Neural cell (in vitro differentiated cells): ENCODE results near the gene KDM4B. TPM values are rescaled to one million over a fixed set of nuclear protein-coding genes. Genes with fewer than 3 reads are reported as not detected.

Source experiments
- H2AFZ ChIP-seq: fragments of 200-600, 300-800 bp; sonication (generic), shearing (Covaris generic); 2 replicates; pipeline ENCODE4 v1.6.0; 2014; ENCODE audit warnings: low read depth, mild to moderate bottlenecking, antibody characterized with exemption, low read length, moderate library complexity
- H3F3A ChIP-seq: fragments of 200-600 bp; shearing (Covaris generic); 2 replicates; pipeline ENCODE4 v1.6.1; 2016; ENCODE audit warnings: mild to moderate bottlenecking, moderate library complexity, mixed read lengths, antibody characterized with exemption, low read length; ENCODE audit not compliant: insufficient read depth, poor library complexity, severe bottlenecking
- H3K27ac ChIP-seq: fragments of 200-600, 300-800 bp; sonication (generic), shearing (Covaris generic); 2 replicates; pipeline ENCODE4 v1.5.1; 2014; ENCODE audit warnings: mild to moderate bottlenecking, low read length, moderate library complexity
- H3K27me3 ChIP-seq: fragments of 300-800, 200-600 bp; sonication (generic), shearing (Covaris generic); 2 replicates; pipeline ENCODE4 v1.6.0; 2014; ENCODE audit warnings: mild to moderate bottlenecking, low read depth, low read length, moderate library complexity; ENCODE audit not compliant: insufficient read depth
- H3K36me3 ChIP-seq: fragments of 300-800, 200-600 bp; sonication (generic), shearing (Covaris generic); 2 replicates; pipeline ENCODE4 v1.5.1; 2014; ENCODE audit warnings: mild to moderate bottlenecking, antibody characterized with exemption, low read length, moderate library complexity; ENCODE audit not compliant: insufficient read depth
- H3K4me2 ChIP-seq: fragments of 300-800, 200-600 bp; sonication (generic), shearing (Covaris generic); 2 replicates; pipeline ENCODE4 v1.6.0; 2014; ENCODE audit warnings: mild to moderate bottlenecking, low read length
- H3K4me3 ChIP-seq: fragments of 300-800, 200-600 bp; sonication (generic), shearing (Covaris generic); 2 replicates; pipeline ENCODE4 v1.5.1; 2014; ENCODE audit warnings: mild to moderate bottlenecking, low read length, moderate library complexity
- H3K79me2 ChIP-seq: fragments of 200-600 bp; shearing (Covaris generic); replicated peaks from 2 replicates; pipeline ENCODE4 v1.6.0; 2014; ENCODE audit warnings: mild to moderate bottlenecking, low read length, moderate library complexity; ENCODE audit not compliant: insufficient read depth
- H3K9ac ChIP-seq: fragments of 300-800, 200-600 bp; sonication (generic), shearing (Covaris generic); 2 replicates; pipeline ENCODE4 v1.6.1; 2016; ENCODE audit warnings: mild to moderate bottlenecking, low read length, mixed read lengths
- H3K9me2 ChIP-seq: fragments of 200-600 bp; shearing (Covaris generic); 2 replicates; pipeline ENCODE4 v1.6.1; 2016; ENCODE audit warnings: mild to moderate bottlenecking, low read length, mixed read lengths; ENCODE audit not compliant: insufficient read depth
- H3K9me3 ChIP-seq: fragments of 200-600, 300-800 bp; sonication (generic), shearing (Covaris generic); 2 replicates; pipeline ENCODE4 v1.6.1; 2016; ENCODE audit warnings: mild to moderate bottlenecking, mixed run types, low read length, moderate library complexity, mixed read lengths
- H4K20me1 ChIP-seq: fragments of 200-600 bp; shearing (Covaris generic); 2 replicates; pipeline ENCODE4 v1.6.1; 2016; ENCODE audit warnings: mild to moderate bottlenecking, mixed run types; ENCODE audit not compliant: insufficient read depth
- EP300 ChIP-seq: fragments of 450-650 bp; conservative IDR thresholded peaks from 2 replicates; pipeline ENCODE4 v1.6.1; 2014; ENCODE audit warnings: antibody characterized with exemption, mild to moderate bottlenecking, moderate library complexity; ENCODE audit not compliant: poor library complexity, severe bottlenecking
- EZH2 ChIP-seq: fragments of 200-600, 300-800 bp; shearing (Covaris generic), sonication (generic); IDR thresholded peaks from 2 replicates; pipeline ENCODE4 v1.6.1; 2014; ENCODE audit warnings: antibody characterized with exemption, low read length, borderline replicate concordance, mild to moderate bottlenecking; ENCODE audit not compliant: insufficient read depth, poor library complexity, severe bottlenecking
- MXI1 ChIP-seq: fragments of 450-650 bp; conservative IDR thresholded peaks from 2 replicates; pipeline ENCODE4 v1.6.1; 2014; ENCODE audit warnings: antibody characterized with exemption, mild to moderate bottlenecking; ENCODE audit not compliant: poor library complexity, severe bottlenecking
- POLR2AphosphoS5 ChIP-seq: IDR thresholded peaks from 2 replicates; pipeline ENCODE4 v1.6.1; 2012
- RAD21 ChIP-seq: fragments of 450-650 bp; conservative IDR thresholded peaks from 2 replicates; pipeline ENCODE4 v1.6.1; 2014; ENCODE audit warnings: antibody characterized with exemption, mild to moderate bottlenecking, moderate library complexity
- SMC3 ChIP-seq: fragments of 450-650 bp; conservative IDR thresholded peaks from 2 replicates; pipeline ENCODE4 v1.6.1; 2014; ENCODE audit warnings: antibody characterized with exemption, mild to moderate bottlenecking, moderate library complexity; ENCODE audit not compliant: poor library complexity
- TAF1 ChIP-seq: IDR thresholded peaks from 2 replicates; pipeline ENCODE4 v1.6.1; 2012; ENCODE audit warnings: low read depth
- polyA plus RNA-seq: library from polyadenylated mRNA; depleted of rRNA; stranded (reverse); fragments of >200 nt; gene quantifications from 2 replicates; pipeline ENCODE4 v1.2.3, GENCODE V29; 2014
- TF ChIP-seq, protein P1 (sequence below): IDR thresholded peaks from 2 replicates; pipeline ENCODE4 v1.6.1; 2012; ENCODE audit warnings: borderline replicate concordance
- TF ChIP-seq, protein P2 (sequence below): fragments of 450-650 bp; IDR thresholded peaks from 2 replicates; pipeline ENCODE4 v1.5.1; 2014; ENCODE audit warnings: antibody characterized with exemption, mild to moderate bottlenecking, moderate library complexity; ENCODE audit not compliant: poor library complexity, severe bottlenecking

KDM4B gene
- polyA plus RNA-seq, 1 donor from 2014 or later, result 19.1 TPM

DNA sequence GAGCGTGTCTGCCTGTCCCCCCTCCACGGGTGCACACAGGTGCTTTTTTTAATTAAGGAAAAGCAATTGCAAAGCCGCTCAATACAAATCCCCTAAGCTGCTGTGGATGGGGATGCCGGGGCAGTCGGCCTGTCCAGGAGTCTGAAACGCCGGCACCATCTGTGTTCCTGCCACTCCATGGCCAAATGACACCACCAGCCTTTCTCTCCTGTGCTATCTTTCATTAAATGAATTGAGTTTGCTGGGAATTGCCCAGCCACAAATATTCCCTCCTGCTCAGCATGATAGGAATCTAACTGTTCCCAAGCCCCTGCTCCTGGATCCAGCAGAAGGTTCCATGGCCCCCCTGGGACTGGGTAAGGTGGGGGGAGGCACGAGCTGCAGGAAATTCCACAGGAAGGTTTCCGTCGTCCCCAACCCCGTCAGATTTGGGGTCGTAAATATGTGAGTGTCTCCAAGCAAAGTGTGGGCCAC is 139.2 kb downstream of the KDM4B start:
- Histone ChIP-seq H3K4me2 (no peak overlapping the region), H3K27me3 (no peaks in the 10 kb centered on the region), H3K9me3 (no peaks in the 10 kb centered on the region), H3K36me3 (no peaks in the 10 kb centered on the region), H4K20me1 (no peaks in the 10 kb centered on the region), H3K27ac (no peak overlapping the region), H3K79me2 (no peaks in the 10 kb centered on the region), H3K9ac (no peak overlapping the region), H3F3A (no peaks in the 10 kb centered on the region), H2AFZ (no peak overlapping the region), H3K9me2 (no peaks in the 10 kb centered on the region), H3K4me3 (no peak overlapping the region)
- TF ChIP-seq, protein P1, sequence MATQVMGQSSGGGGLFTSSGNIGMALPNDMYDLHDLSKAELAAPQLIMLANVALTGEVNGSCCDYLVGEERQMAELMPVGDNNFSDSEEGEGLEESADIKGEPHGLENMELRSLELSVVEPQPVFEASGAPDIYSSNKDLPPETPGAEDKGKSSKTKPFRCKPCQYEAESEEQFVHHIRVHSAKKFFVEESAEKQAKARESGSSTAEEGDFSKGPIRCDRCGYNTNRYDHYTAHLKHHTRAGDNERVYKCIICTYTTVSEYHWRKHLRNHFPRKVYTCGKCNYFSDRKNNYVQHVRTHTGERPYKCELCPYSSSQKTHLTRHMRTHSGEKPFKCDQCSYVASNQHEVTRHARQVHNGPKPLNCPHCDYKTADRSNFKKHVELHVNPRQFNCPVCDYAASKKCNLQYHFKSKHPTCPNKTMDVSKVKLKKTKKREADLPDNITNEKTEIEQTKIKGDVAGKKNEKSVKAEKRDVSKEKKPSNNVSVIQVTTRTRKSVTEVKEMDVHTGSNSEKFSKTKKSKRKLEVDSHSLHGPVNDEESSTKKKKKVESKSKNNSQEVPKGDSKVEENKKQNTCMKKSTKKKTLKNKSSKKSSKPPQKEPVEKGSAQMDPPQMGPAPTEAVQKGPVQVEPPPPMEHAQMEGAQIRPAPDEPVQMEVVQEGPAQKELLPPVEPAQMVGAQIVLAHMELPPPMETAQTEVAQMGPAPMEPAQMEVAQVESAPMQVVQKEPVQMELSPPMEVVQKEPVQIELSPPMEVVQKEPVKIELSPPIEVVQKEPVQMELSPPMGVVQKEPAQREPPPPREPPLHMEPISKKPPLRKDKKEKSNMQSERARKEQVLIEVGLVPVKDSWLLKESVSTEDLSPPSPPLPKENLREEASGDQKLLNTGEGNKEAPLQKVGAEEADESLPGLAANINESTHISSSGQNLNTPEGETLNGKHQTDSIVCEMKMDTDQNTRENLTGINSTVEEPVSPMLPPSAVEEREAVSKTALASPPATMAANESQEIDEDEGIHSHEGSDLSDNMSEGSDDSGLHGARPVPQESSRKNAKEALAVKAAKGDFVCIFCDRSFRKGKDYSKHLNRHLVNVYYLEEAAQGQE, result no peak
- TF ChIP-seq SMC3 (no peak), RAD21 (no peak), EP300 (no peak), POLR2AphosphoS5 (no peak), MXI1 (no peak)

DNA sequence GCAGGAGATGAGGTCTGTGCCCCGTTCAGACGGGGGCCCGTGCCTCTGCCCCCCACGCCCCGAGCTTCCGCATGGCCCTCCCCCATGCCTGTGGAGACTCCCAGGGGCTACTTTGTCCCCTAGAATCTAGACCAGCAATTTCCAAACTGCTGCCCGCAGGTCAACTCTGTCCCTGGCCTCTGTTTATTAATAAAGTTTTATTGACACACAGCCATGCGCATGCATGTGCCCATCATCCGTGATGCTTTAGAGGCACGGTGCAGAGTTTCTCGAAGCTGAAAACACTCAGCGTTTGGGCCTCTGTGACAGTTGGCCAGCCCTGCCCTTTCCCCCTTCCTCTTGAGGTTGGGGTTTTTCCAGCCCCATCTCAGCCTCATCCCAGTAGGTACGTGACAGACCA is 140.0 kb downstream of the KDM4B start:
- Histone ChIP-seq H3K9ac (no peak overlapping the region), H3F3A (no peaks in the 10 kb centered on the region), H3K27ac (no peak overlapping the region), H3K4me2 (no peak overlapping the region), H3K9me2 (no peaks in the 10 kb centered on the region), H3K4me3 (no peak overlapping the region), H3K27me3 (no peaks in the 10 kb centered on the region), H2AFZ (no peak overlapping the region), H3K36me3 (no peaks in the 10 kb centered on the region), H3K79me2 (no peaks in the 10 kb centered on the region), H3K9me3 (no peaks in the 10 kb centered on the region), H4K20me1 (no peaks in the 10 kb centered on the region)
- no peak for TF ChIP-seq SMC3
- no peak for TF ChIP-seq POLR2AphosphoS5
- TF ChIP-seq, protein P2, sequence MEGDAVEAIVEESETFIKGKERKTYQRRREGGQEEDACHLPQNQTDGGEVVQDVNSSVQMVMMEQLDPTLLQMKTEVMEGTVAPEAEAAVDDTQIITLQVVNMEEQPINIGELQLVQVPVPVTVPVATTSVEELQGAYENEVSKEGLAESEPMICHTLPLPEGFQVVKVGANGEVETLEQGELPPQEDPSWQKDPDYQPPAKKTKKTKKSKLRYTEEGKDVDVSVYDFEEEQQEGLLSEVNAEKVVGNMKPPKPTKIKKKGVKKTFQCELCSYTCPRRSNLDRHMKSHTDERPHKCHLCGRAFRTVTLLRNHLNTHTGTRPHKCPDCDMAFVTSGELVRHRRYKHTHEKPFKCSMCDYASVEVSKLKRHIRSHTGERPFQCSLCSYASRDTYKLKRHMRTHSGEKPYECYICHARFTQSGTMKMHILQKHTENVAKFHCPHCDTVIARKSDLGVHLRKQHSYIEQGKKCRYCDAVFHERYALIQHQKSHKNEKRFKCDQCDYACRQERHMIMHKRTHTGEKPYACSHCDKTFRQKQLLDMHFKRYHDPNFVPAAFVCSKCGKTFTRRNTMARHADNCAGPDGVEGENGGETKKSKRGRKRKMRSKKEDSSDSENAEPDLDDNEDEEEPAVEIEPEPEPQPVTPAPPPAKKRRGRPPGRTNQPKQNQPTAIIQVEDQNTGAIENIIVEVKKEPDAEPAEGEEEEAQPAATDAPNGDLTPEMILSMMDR, result no peak
- no peak for TF ChIP-seq EP300
- TF ChIP-seq EZH2, result no peak
- TF ChIP-seq MXI1, result no peak
- TF ChIP-seq TAF1, result no peak
- no peak for TF ChIP-seq RAD21
- TF ChIP-seq, protein P1, result no peak
